Measurements from ENCODE around the gene SFXN5.

- TF ChIP-seq CTCF (conservative IDR thresholded peaks at IDR 0.05 in 1 of 2, IDR thresholded peaks at IDR 0.05 in 1 of 2; ENCODE audit: extremely low read depth in 1 of 2, insufficient read depth in 1 of 2, low read depth in 1 of 2, low read length in 2 of 2): no peak
- TF ChIP-seq EZH2 (IDR thresholded peaks at IDR 0.05; ENCODE audit: borderline replicate concordance, low read length): no peak
Observed at GRCh38 chr2:72917877-72918553, 153.5 kb downstream of the SFXN5 start.
